Rectal smooth muscle tissue (tissue), 1 donor: ENCODE results near the gene SLIT3.
"Not testable (repeated sequence)": the region's sequence is repeated elsewhere in the genome, so short reads cannot be mapped to it uniquely, and the experiment has no call there.

ENCODE experiments used
- H3K27ac ChIP-seq: one replicate; pipeline ENCODE4 v1.7.0; 2013; ENCODE audit warnings: low read depth, low read length, inconsistent platforms
- H3K27me3 ChIP-seq: one replicate; pipeline ENCODE4 v1.7.0; 2013; ENCODE audit warnings: low read length; ENCODE audit not compliant: control insufficient read depth, insufficient read depth
- H3K36me3 ChIP-seq: one replicate; pipeline ENCODE4 v1.7.0; 2013; ENCODE audit warnings: low read length; ENCODE audit not compliant: control insufficient read depth, insufficient read depth
- H3K4me1 ChIP-seq: one replicate; pipeline ENCODE4 v1.7.0; 2013; ENCODE audit warnings: low read length; ENCODE audit not compliant: control insufficient read depth, insufficient read depth
- H3K4me3 ChIP-seq: one replicate; pipeline ENCODE4 v1.7.0; 2013; ENCODE audit warnings: low read length
- H3K9ac ChIP-seq: one replicate; pipeline ENCODE4 v1.7.0; 2013; ENCODE audit warnings: low read length

Gene SLIT3

GRCh38 chr5:168654211-168654721 is 646.7 kb downstream of the SLIT3 start:
- H3K9ac ChIP-seq: no peak overlapping the region
- no peaks in the 10 kb centered on the region for H3K36me3 ChIP-seq
- H3K27me3 ChIP-seq: no peaks in the 10 kb centered on the region
- H3K4me1 ChIP-seq: no peaks in the 10 kb centered on the region
- H3K27ac ChIP-seq: no peak overlapping the region
- no peak overlapping the region for H3K4me3 ChIP-seq

- H3K36me3 ChIP-seq: no peaks in the 10 kb centered on the region
- no peak overlapping the region for H3K9ac ChIP-seq
- H3K27me3 ChIP-seq: no peaks in the 10 kb centered on the region
- no peaks in the 10 kb centered on the region for H3K4me1 ChIP-seq
- no peak overlapping the region for H3K4me3 ChIP-seq
- H3K27ac ChIP-seq: no peak overlapping the region
These were observed 647.3 kb downstream of the SLIT3 start for GRCh38 chr5:168653626-168654025.

- no peak overlapping the region for H3K9ac ChIP-seq
- H3K36me3 ChIP-seq: no peaks in the 10 kb centered on the region
- no peaks in the 10 kb centered on the region for H3K27me3 ChIP-seq
- H3K27ac ChIP-seq: no peak overlapping the region
- no peaks in the 10 kb centered on the region for H3K4me1 ChIP-seq
- H3K4me3 ChIP-seq: no peak overlapping the region
These were observed 649.3 kb downstream of the SLIT3 start for GRCh38 chr5:168651648-168652047.

GRCh38 chr5:168649306-168649705 is 651.6 kb downstream of the SLIT3 start:
- Histone ChIP-seq H3K9ac (no peak overlapping the region), H3K27me3 (no peaks in the 10 kb centered on the region), H3K4me1 (no peaks in the 10 kb centered on the region), H3K27ac (no peak overlapping the region), H3K36me3 (no peaks in the 10 kb centered on the region), H3K4me3 (no peak overlapping the region)

- no peak overlapping the region for H3K9ac ChIP-seq
- no peaks in the 10 kb centered on the region for H3K36me3 ChIP-seq
- no peak overlapping the region for H3K27ac ChIP-seq
- H3K4me3 ChIP-seq: no peak overlapping the region
- no peaks in the 10 kb centered on the region for H3K27me3 ChIP-seq
- no peaks in the 10 kb centered on the region for H3K4me1 ChIP-seq
These were observed 652.4 kb downstream of the SLIT3 start for GRCh38 chr5:168648576-168648975.

GRCh38 chr5:168648016-168648415 is 652.9 kb downstream of the SLIT3 start:
- H3K4me1 ChIP-seq: no peaks in the 10 kb centered on the region
- H3K27me3 ChIP-seq: no peaks in the 10 kb centered on the region
- H3K27ac ChIP-seq: no peak overlapping the region
- no peak overlapping the region for H3K9ac ChIP-seq
- no peak overlapping the region for H3K4me3 ChIP-seq
- no peaks in the 10 kb centered on the region for H3K36me3 ChIP-seq

GRCh38 chr5:168647083-168647482 is 653.9 kb downstream of the SLIT3 start:
- Histone ChIP-seq H3K4me1 (no peaks in the 10 kb centered on the region), H3K36me3 (no peaks in the 10 kb centered on the region), H3K27ac (no peak overlapping the region), H3K4me3 (no peak overlapping the region), H3K27me3 (no peaks in the 10 kb centered on the region), H3K9ac (no peak overlapping the region)

GRCh38 chr5:168646335-168646734 is 654.6 kb downstream of the SLIT3 start:
- Histone ChIP-seq H3K27me3 (no peaks in the 10 kb centered on the region), H3K36me3 (no peaks in the 10 kb centered on the region), H3K4me3 (no peak overlapping the region), H3K4me1 (no peaks in the 10 kb centered on the region), H3K27ac (no peak overlapping the region), H3K9ac (no peak overlapping the region)

GRCh38 chr5:168645195-168645594 is 655.7 kb downstream of the SLIT3 start:
- no peak overlapping the region for H3K27ac ChIP-seq
- H3K9ac ChIP-seq: no peak overlapping the region
- H3K27me3 ChIP-seq: no peaks in the 10 kb centered on the region
- no peaks in the 10 kb centered on the region for H3K4me1 ChIP-seq
- H3K36me3 ChIP-seq: no peaks in the 10 kb centered on the region
- H3K4me3 ChIP-seq: no peak overlapping the region

GRCh38 chr5:168642019-168642418 is 658.9 kb downstream of the SLIT3 start:
- no peak overlapping the region for H3K4me3 ChIP-seq
- H3K4me1 ChIP-seq: no peaks in the 10 kb centered on the region
- H3K9ac ChIP-seq: no peak overlapping the region

GRCh38 chr5:168638846-168639245 is 662.1 kb downstream of the SLIT3 start:
- not testable (repeated sequence) for H3K4me1 ChIP-seq, H3K36me3 ChIP-seq, H3K4me3 ChIP-seq, H3K27me3 ChIP-seq, H3K27ac ChIP-seq, H3K9ac ChIP-seq

More at GRCh38 chr5:168642019-168642418, 658.9 kb downstream of the SLIT3 start:
- no peak overlapping the region for H3K27ac ChIP-seq
- H3K36me3 ChIP-seq: no peaks in the 10 kb centered on the region
- H3K27me3 ChIP-seq: no peaks in the 10 kb centered on the region

GRCh38 chr5:168637793-168638192 is 663.1 kb downstream of the SLIT3 start:
- H3K4me1 ChIP-seq: no peaks in the 10 kb centered on the region
- H3K36me3 ChIP-seq: no peaks in the 10 kb centered on the region
- no peaks in the 10 kb centered on the region for H3K27me3 ChIP-seq
- no peak overlapping the region for H3K9ac ChIP-seq
- H3K4me3 ChIP-seq: no peak overlapping the region
- no peak overlapping the region for H3K27ac ChIP-seq

GRCh38 chr5:168637281-168637680 is 663.7 kb downstream of the SLIT3 start:
- no peak overlapping the region for H3K27ac ChIP-seq
- H3K9ac ChIP-seq: no peak overlapping the region
- no peaks in the 10 kb centered on the region for H3K36me3 ChIP-seq
- no peak overlapping the region for H3K4me3 ChIP-seq
- no peaks in the 10 kb centered on the region for H3K4me1 ChIP-seq
- no peaks in the 10 kb centered on the region for H3K27me3 ChIP-seq
